ENCODE results near the gene ROBO2.

The ROBO2 gene

GRCh38 chr3:77039606-77040171 lies at the start of gene ROBO2:
TSS of gene ROBO2 (plus strand) at chr3:77040099. CDS start at chr3:77040786, 687 bp downstream.
- DNase-seq = peak in 25 of 56 donors; percentile 5 to 61 (median 27)

- no peak for DNase-seq
Measured at GRCh38 chr3:76990606-76991005, 49.3 kb upstream of the ROBO2 start.

GRCh38 chr3:76991165-76991564 lies 48.7 kb upstream of the ROBO2 start:
- no peak for DNase-seq

- peak in 3 of 56 donors; percentile 0 to 26 (median 2) for DNase-seq
Measured at GRCh38 chr3:76997733-76998132, 42.2 kb upstream of the ROBO2 start.

- DNase-seq = no peak
Measured at GRCh38 chr3:76998555-76998954, 41.3 kb upstream of the ROBO2 start.

- DNase-seq = no peak
Measured at GRCh38 chr3:77001062-77001701, 38.7 kb upstream of the ROBO2 start.

- no peak for DNase-seq
Measured at GRCh38 chr3:77014226-77014625, 25.7 kb upstream of the ROBO2 start.

- no peak for DNase-seq
Measured at GRCh38 chr3:77025471-77025870, 14.4 kb upstream of the ROBO2 start.

- no peak for DNase-seq
Measured at GRCh38 chr3:77026904-77027634, 12.8 kb upstream of the ROBO2 start.

GRCh38 chr3:77028005-77028404 lies 11.9 kb upstream of the ROBO2 start:
- no peak for DNase-seq

- peak in 55 of 56 donors; percentile 4 to 82 (median 54) for DNase-seq
Measured at GRCh38 chr3:77038468-77038929, 1.4 kb upstream of the ROBO2 start.

- DNase-seq = peak in 7 of 56 donors; percentile 3 to 50 (median 35)
Measured at GRCh38 chr3:77038930-77039605, 831 bp upstream of the ROBO2 start.

- DNase-seq = peak in 2 of 56 donors; percentile 23 to 35
Measured at GRCh38 chr3:77040216-77040615, 317 bp downstream of the ROBO2 start.

GRCh38 chr3:77040926-77041722 lies 1.2 kb downstream of the ROBO2 start:
- peak in 5 of 56 donors; percentile 1 to 16 (median 4) for DNase-seq

- DNase-seq = no peak
Measured at GRCh38 chr3:77041811-77042210, 1.9 kb downstream of the ROBO2 start.

GRCh38 chr3:77042343-77042742 lies 2.4 kb downstream of the ROBO2 start:
- DNase-seq = no peak

GRCh38 chr3:77042882-77043281 lies 3.0 kb downstream of the ROBO2 start:
- peak in 3 of 56 donors; percentile 1 to 23 (median 3) for DNase-seq

- no peak for DNase-seq
Measured at GRCh38 chr3:77045686-77046085, 5.8 kb downstream of the ROBO2 start.

- DNase-seq = no peak
Measured at GRCh38 chr3:77048186-77048585, 8.3 kb downstream of the ROBO2 start.

- no peak for DNase-seq
Measured at GRCh38 chr3:77051591-77051990, 11.7 kb downstream of the ROBO2 start.

GRCh38 chr3:77052051-77052501 lies 12.2 kb downstream of the ROBO2 start:
- DNase-seq = no peak

Measured in amygdala (tissue), 56 donors.